Kidney capillary endothelial cell (primary cell): ENCODE results near the gene GUCA1A.
"Not testable (repeated sequence)": the region's sequence is repeated elsewhere in the genome, so short reads cannot be mapped to it uniquely, and the experiment has no call there.

ENCODE experiments used
- DNase-seq: peaks from one replicate; pipeline ENCODE4 v3.0.0-alpha.2; 2018; ENCODE audit warnings: low spot score

Gene GUCA1A

GRCh38 chr6:42177514-42178364 lies 4.6 kb downstream of the GUCA1A start:
- no peak for DNase-seq

GRCh38 chr6:42179261-42179944 lies 6.2 kb downstream of the GUCA1A start:
- no peak for DNase-seq

- DNase-seq: no peak
Measured at GRCh38 chr6:42179945-42180313, 6.8 kb downstream of the GUCA1A start.

- DNase-seq: no peak
Measured at GRCh38 chr6:42182101-42182500, 8.9 kb downstream of the GUCA1A start.

GRCh38 chr6:42184475-42184874 lies 11.3 kb downstream of the GUCA1A start:
- DNase-seq: no peak

GRCh38 chr6:42185597-42185996 lies 12.4 kb downstream of the GUCA1A start:
- no peak for DNase-seq

- DNase-seq: no peak
Measured at GRCh38 chr6:42188406-42188805, 15.2 kb downstream of the GUCA1A start.

- DNase-seq: no peak
Measured at GRCh38 chr6:42190554-42191183, 17.5 kb downstream of the GUCA1A start.

GRCh38 chr6:42192385-42192784 lies 19.2 kb downstream of the GUCA1A start:
- not testable (repeated sequence) for DNase-seq

- no peak for DNase-seq
Measured at GRCh38 chr6:42193491-42193894, 20.3 kb downstream of the GUCA1A start.

- DNase-seq: no peak
Measured at GRCh38 chr6:42194056-42194455, 20.9 kb downstream of the GUCA1A start.

GRCh38 chr6:42195415-42195814 lies 22.3 kb downstream of the GUCA1A start:
- no peak for DNase-seq

GRCh38 chr6:42197555-42198362 lies 24.6 kb downstream of the GUCA1A start:
- DNase-seq: peak; percentile 49

- no peak for DNase-seq
Measured at GRCh38 chr6:42199106-42199981, 26.2 kb downstream of the GUCA1A start.

GRCh38 chr6:42200035-42200434 lies 26.9 kb downstream of the GUCA1A start:
- no peak for DNase-seq

- no peak for DNase-seq
Measured at GRCh38 chr6:42201382-42201781, 28.2 kb downstream of the GUCA1A start.

- not testable (repeated sequence) for DNase-seq
Measured at GRCh38 chr6:42202131-42202915, 29.2 kb downstream of the GUCA1A start.

GRCh38 chr6:42203183-42203582 lies 30.0 kb downstream of the GUCA1A start:
- DNase-seq: no peak

- no peak for DNase-seq
Measured at GRCh38 chr6:42204768-42205282, 31.7 kb downstream of the GUCA1A start.

- DNase-seq: not testable (repeated sequence)
Measured at GRCh38 chr6:42207559-42207958, 34.4 kb downstream of the GUCA1A start.
